ENCODE data around the gene MYOM3. TPM values are rescaled to one million over a fixed set of nuclear protein-coding genes. Genes with fewer than 3 reads are reported as not detected.

MYOM3 gene
- total RNA-seq, 1 donor from 2014 or later: 8.1 TPM

DNA sequence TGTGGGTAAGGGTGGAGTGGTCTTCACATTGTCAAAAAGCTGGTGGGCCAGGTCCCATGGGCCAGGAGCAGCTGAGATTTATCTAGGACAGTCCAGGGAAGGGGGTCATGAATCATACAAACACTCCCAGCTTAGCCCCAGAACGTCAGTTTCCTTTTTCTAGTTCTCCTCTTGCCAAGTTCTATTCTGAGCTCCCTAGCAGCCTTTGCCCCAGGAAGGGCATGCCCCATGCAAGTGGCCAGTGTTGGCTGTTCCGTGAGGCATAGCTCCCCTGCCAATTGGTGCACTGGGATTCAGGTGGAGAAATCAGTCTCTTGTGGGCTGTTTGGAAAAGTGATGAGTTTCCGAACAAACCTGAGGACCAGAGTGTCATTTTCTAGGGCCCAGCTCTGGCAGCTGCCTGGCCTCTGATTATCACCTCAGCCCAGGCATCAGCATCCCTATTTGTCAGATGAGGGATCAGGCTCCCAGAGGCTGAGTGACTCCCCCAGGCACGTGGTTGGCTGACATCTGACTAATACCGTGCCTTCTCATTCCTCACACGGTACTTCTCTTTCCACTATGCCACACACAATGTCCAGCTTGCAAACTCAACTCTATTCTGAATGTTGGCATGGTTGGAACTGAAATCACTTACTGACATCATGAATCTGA lies 14.2 kb upstream of the MYOM3 start:
- DNase-seq (ENCODE audit: low read depth): no peak
- Histone ChIP-seq H3K36me3 (ENCODE audit: control insufficient read depth, insufficient read depth, low read length) (no peaks in the 10 kb centered on the region), H3K27me3 (ENCODE audit: control insufficient read depth, insufficient read depth, low read length) (no peaks in the 10 kb centered on the region), H3K4me3 (ENCODE audit: low read depth, low read length) (no peak overlapping the region)
- no peak for TF ChIP-seq CTCF (IDR thresholded peaks at IDR 0.05; ENCODE audit: insufficient read depth, low read length, poor library complexity, severe bottlenecking)

DNA sequence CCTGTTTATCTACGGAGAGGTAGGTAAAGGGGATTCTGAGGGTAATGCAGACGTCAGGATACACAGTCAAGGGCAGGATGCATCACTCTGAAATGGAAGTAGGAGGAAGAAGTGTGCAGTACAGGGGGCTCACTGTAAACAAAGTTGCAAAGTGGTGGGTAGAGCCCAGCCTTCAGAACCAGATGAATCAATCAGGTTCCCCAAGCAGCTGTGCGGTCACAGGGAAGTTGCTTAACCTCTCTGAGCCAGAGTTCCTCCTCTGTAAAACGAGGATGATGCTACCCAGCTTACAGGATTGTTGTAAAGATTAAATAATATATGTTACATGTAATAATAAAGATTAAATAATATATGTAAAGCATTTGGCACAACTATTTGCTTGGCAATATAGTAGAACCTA lies 13.5 kb upstream of the MYOM3 start:
- TF ChIP-seq CTCF (IDR thresholded peaks at IDR 0.05; ENCODE audit: insufficient read depth, low read length, poor library complexity, severe bottlenecking): no peak
- no peak for DNase-seq (ENCODE audit: low read depth)
- Histone ChIP-seq H3K27me3 (ENCODE audit: control insufficient read depth, insufficient read depth, low read length) (no peaks in the 10 kb centered on the region), H3K4me3 (ENCODE audit: low read depth, low read length) (no peak overlapping the region), H3K36me3 (ENCODE audit: control insufficient read depth, insufficient read depth, low read length) (no peaks in the 10 kb centered on the region)

GRCh38 chr1:24124980-24125379 lies 13.0 kb upstream of the MYOM3 start:
- Histone ChIP-seq H3K27me3 (ENCODE audit: control insufficient read depth, insufficient read depth, low read length) (no peaks in the 10 kb centered on the region), H3K36me3 (ENCODE audit: control insufficient read depth, insufficient read depth, low read length) (no peaks in the 10 kb centered on the region), H3K4me3 (ENCODE audit: low read depth, low read length) (no peak overlapping the region)
- no peak for DNase-seq (ENCODE audit: low read depth)
- TF ChIP-seq CTCF (IDR thresholded peaks at IDR 0.05; ENCODE audit: insufficient read depth, low read length, poor library complexity, severe bottlenecking): no peak

DNA sequence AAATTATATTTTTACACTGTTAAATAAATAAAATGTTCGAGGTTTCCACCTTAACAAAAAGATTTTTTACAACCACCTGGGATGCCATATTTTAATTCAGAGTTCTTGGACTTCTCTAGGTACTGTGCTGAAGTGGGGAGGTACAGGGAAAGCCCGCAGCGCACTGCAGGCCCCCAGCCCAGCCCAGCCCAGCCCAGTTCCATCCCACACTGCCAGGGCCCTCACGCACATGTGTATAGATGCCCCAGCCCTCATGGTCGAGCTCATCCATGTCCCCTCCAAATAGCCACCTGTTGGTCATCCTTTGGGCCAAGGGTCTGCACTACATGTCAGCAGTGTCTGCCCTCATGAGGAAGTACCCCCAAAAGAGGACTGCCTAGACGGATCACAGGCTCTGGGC lies 11.7 kb upstream of the MYOM3 start:
- Histone ChIP-seq H3K4me3 (ENCODE audit: low read depth, low read length) (no peak overlapping the region), H3K36me3 (ENCODE audit: control insufficient read depth, insufficient read depth, low read length) (no peaks in the 10 kb centered on the region), H3K27me3 (ENCODE audit: control insufficient read depth, insufficient read depth, low read length) (no peaks in the 10 kb centered on the region)
- no peak for DNase-seq (ENCODE audit: low read depth)
- no peak for TF ChIP-seq CTCF (IDR thresholded peaks at IDR 0.05; ENCODE audit: insufficient read depth, low read length, poor library complexity, severe bottlenecking)

GRCh38 chr1:24122776-24123175 lies 10.8 kb upstream of the MYOM3 start:
- no peak for TF ChIP-seq CTCF (IDR thresholded peaks at IDR 0.05; ENCODE audit: insufficient read depth, low read length, poor library complexity, severe bottlenecking)
- no peak for DNase-seq (ENCODE audit: low read depth)
- Histone ChIP-seq H3K36me3 (ENCODE audit: control insufficient read depth, insufficient read depth, low read length) (no peaks in the 10 kb centered on the region), H3K27me3 (ENCODE audit: control insufficient read depth, insufficient read depth, low read length) (no peaks in the 10 kb centered on the region), H3K4me3 (ENCODE audit: low read depth, low read length) (no peak overlapping the region)

- no peak for DNase-seq (ENCODE audit: low read depth)
- no peaks in the 10 kb centered on the region for H3K36me3 ChIP-seq (ENCODE audit: control insufficient read depth, insufficient read depth, low read length)
- no peaks in the 10 kb centered on the region for H3K27me3 ChIP-seq (ENCODE audit: control insufficient read depth, insufficient read depth, low read length)
These were observed 9.5 kb upstream of the MYOM3 start for GRCh38 chr1:24121406-24121805.

More at GRCh38 chr1:24121406-24121805, 9.5 kb upstream of the MYOM3 start:
- no peak for TF ChIP-seq CTCF (IDR thresholded peaks at IDR 0.05; ENCODE audit: insufficient read depth, low read length, poor library complexity, severe bottlenecking)
- no peak overlapping the region for H3K4me3 ChIP-seq (ENCODE audit: low read depth, low read length)

All from kidney epithelial cell (primary cell).